ENCODE measurements around the gene CLDN7. TPM values are rescaled to one million over a fixed set of nuclear protein-coding genes. Genes with fewer than 3 reads are reported as not detected.

The CLDN7 gene
- total RNA-seq, 1 donor from 2014 or later = 10.5 TPM

DNA sequence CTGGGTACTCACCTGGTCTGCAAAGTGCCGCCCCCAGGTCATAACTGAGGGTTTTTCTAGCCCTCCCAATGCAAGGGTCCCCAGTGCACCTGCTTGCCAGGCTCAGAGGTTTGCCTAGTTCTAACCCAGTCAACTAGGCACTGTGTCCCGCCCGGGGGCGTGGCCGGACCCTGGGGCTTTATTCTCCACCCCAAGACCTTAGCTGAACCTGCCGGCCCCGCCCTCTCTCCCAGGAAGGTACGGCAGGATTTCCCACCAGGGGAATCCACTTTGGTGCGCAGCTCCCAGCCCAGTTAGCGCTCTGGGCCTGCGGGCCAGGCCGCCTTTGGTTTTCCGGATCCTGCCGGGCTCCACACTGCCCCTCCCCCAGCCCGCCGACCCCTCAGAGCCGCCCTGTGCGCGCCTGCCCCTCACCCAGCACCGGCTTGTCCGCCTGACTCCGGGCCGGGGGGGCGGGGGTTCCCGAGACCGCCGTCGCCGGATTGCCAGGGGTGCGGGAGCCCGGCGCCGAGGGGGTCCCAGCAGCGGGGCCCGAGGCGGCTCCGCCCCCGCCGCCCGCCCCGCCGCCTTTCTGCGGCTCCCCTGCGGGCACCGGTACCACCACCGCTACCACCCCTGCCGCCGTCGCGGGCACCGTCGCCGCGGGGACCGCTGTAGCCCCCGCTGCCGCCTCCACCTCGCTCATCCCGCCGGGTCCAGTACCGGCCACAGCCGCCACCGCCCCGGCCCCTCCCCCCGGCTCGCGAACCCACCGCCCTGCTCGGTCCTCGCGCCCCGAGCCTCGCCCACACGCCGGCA, 31.7 kb upstream of the CLDN7 start:
- H3K27ac Mint-ChIP-seq (ENCODE audit: unreplicated experiment) = no peak overlapping the region

DNA sequence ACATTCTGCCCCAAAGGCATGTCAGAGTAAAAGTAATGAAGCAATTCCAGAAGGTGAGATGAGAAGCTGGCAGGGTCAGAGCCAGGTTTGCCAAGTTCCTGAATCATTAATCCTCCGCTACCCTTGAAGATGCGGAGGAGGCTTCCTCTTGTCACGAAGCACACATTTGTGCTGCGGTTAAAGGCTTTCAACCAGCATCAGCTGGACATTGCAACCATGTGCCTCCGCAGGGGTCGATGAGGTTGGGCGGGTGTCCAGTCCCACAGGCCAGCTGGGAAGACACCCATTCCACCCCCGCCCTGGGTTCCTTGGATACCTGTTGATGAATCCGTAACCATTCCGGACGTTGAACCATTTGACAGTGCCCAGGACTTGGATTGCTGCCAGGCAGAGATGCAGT, 30.9 kb upstream of the CLDN7 start:
- Histone ChIP-seq H3K9ac (ENCODE audit: low read length) (no peak overlapping the region), H4K20me1 (ENCODE audit: insufficient read depth, low read length) (no peaks in the 10 kb centered on the region), H3K4me2 (ENCODE audit: low read length) (no peak overlapping the region), H3K36me3 (ENCODE audit: insufficient read depth, low read length) (no peaks in the 10 kb centered on the region), H3K4me3 (ENCODE audit: insufficient read depth, low read depth, low read length) (no peak overlapping the region), H3K4me1 (ENCODE audit: insufficient read depth, low read length) (peaks cover 8% of the 10 kb centered on the region), H2AFZ (ENCODE audit: low read depth, low read length) (no peak overlapping the region), H3K27me3 (ENCODE audit: insufficient read depth, low read length) (peaks cover 42% of the 10 kb centered on the region), H3K27ac (ENCODE audit: low read depth, low read length) (no peak overlapping the region), H3K79me2 (ENCODE audit: insufficient read depth, low read length) (no peaks in the 10 kb centered on the region), H3K9me3 (ENCODE audit: insufficient read depth, low read depth, low read length) (no peaks in the 10 kb centered on the region)
- peaks cover 2% of the 10 kb centered on the region for H3K4me1 Mint-ChIP-seq (ENCODE audit: low read depth, unreplicated experiment)
- peaks cover 2% of the 10 kb centered on the region for H3K36me3 Mint-ChIP-seq (ENCODE audit: low read depth, unreplicated experiment)
- peaks cover 56% of the 10 kb centered on the region for H3K27me3 Mint-ChIP-seq (ENCODE audit: low read depth, unreplicated experiment)
- no peaks in the 10 kb centered on the region for H3K9me3 Mint-ChIP-seq (ENCODE audit: unreplicated experiment)
- DNase-seq (ENCODE audit: low read depth) (no peak), FAIRE-seq (no peak)
- TF ChIP-seq EZH2 (IDR thresholded peaks at IDR 0.05; ENCODE audit: insufficient read depth, low read length) = no peak
- TF ChIP-seq, protein P1, sequence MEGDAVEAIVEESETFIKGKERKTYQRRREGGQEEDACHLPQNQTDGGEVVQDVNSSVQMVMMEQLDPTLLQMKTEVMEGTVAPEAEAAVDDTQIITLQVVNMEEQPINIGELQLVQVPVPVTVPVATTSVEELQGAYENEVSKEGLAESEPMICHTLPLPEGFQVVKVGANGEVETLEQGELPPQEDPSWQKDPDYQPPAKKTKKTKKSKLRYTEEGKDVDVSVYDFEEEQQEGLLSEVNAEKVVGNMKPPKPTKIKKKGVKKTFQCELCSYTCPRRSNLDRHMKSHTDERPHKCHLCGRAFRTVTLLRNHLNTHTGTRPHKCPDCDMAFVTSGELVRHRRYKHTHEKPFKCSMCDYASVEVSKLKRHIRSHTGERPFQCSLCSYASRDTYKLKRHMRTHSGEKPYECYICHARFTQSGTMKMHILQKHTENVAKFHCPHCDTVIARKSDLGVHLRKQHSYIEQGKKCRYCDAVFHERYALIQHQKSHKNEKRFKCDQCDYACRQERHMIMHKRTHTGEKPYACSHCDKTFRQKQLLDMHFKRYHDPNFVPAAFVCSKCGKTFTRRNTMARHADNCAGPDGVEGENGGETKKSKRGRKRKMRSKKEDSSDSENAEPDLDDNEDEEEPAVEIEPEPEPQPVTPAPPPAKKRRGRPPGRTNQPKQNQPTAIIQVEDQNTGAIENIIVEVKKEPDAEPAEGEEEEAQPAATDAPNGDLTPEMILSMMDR (IDR thresholded peaks at IDR 0.05; ENCODE audit: insufficient read depth, low read depth, low read length) = no peak
- no peak overlapping the region for H3K27ac Mint-ChIP-seq (ENCODE audit: unreplicated experiment)
- peak overlapping the region; percentile 64 for H3K4me3 Mint-ChIP-seq (ENCODE audit: unreplicated experiment)

More for the DNA sequence above, 31.7 kb upstream of the CLDN7 start:
- Mint-ChIP-seq H3K9me3 (ENCODE audit: unreplicated experiment) (no peaks in the 10 kb centered on the region), H3K36me3 (ENCODE audit: low read depth, unreplicated experiment) (no peaks in the 10 kb centered on the region), H3K4me1 (ENCODE audit: low read depth, unreplicated experiment) (peaks cover 2% of the 10 kb centered on the region), H3K27me3 (ENCODE audit: low read depth, unreplicated experiment) (peaks cover 53% of the 10 kb centered on the region), H3K4me3 (ENCODE audit: unreplicated experiment) (no peak overlapping the region)
- DNase-seq (ENCODE audit: low read depth) (no peak), FAIRE-seq (no peak)
- Histone ChIP-seq H3K9me3 (ENCODE audit: insufficient read depth, low read depth, low read length) (no peaks in the 10 kb centered on the region), H4K20me1 (ENCODE audit: insufficient read depth, low read length) (no peaks in the 10 kb centered on the region), H3K4me2 (ENCODE audit: low read length) (peak overlapping the region; percentile 58), H3K4me3 (ENCODE audit: insufficient read depth, low read depth, low read length) (no peak overlapping the region), H3K9ac (ENCODE audit: low read length) (no peak overlapping the region), H3K79me2 (ENCODE audit: insufficient read depth, low read length) (no peaks in the 10 kb centered on the region), H3K4me1 (ENCODE audit: insufficient read depth, low read length) (peaks cover 8% of the 10 kb centered on the region), H2AFZ (ENCODE audit: low read depth, low read length) (no peak overlapping the region), H3K27ac (ENCODE audit: low read depth, low read length) (no peak overlapping the region), H3K36me3 (ENCODE audit: insufficient read depth, low read length) (no peaks in the 10 kb centered on the region), H3K27me3 (ENCODE audit: insufficient read depth, low read length) (peaks cover 39% of the 10 kb centered on the region)
- TF ChIP-seq, protein P1 (IDR thresholded peaks at IDR 0.05; ENCODE audit: insufficient read depth, low read depth, low read length) = no peak
- TF ChIP-seq EZH2 (IDR thresholded peaks at IDR 0.05; ENCODE audit: insufficient read depth, low read length) = peak; percentile 93

GRCh38 chr17:7292729-7293128, 30.5 kb upstream of the CLDN7 start:
- peak overlapping the region; percentile 64 for H3K4me3 Mint-ChIP-seq (ENCODE audit: unreplicated experiment)
- TF ChIP-seq EZH2 (IDR thresholded peaks at IDR 0.05; ENCODE audit: insufficient read depth, low read length) = no peak
- TF ChIP-seq, protein P1 (IDR thresholded peaks at IDR 0.05; ENCODE audit: insufficient read depth, low read depth, low read length) = no peak
- H3K4me1 ChIP-seq (ENCODE audit: insufficient read depth, low read length) = peaks cover 8% of the 10 kb centered on the region
- H3K36me3 Mint-ChIP-seq (ENCODE audit: low read depth, unreplicated experiment) = peaks cover 2% of the 10 kb centered on the region
- no peak overlapping the region for H3K27ac Mint-ChIP-seq (ENCODE audit: unreplicated experiment)
- no peak overlapping the region for H3K9ac ChIP-seq (ENCODE audit: low read length)
- H3K27me3 Mint-ChIP-seq (ENCODE audit: low read depth, unreplicated experiment) = peaks cover 58% of the 10 kb centered on the region
- H3K9me3 ChIP-seq (ENCODE audit: insufficient read depth, low read depth, low read length) = no peaks in the 10 kb centered on the region
- no peak overlapping the region for H2AFZ ChIP-seq (ENCODE audit: low read depth, low read length)
- H3K9me3 Mint-ChIP-seq (ENCODE audit: unreplicated experiment) = no peaks in the 10 kb centered on the region
- H4K20me1 ChIP-seq (ENCODE audit: insufficient read depth, low read length) = no peaks in the 10 kb centered on the region
- no peak overlapping the region for H3K4me3 ChIP-seq (ENCODE audit: insufficient read depth, low read depth, low read length)
- no peak overlapping the region for H3K27ac ChIP-seq (ENCODE audit: low read depth, low read length)
- FAIRE-seq (no peak), DNase-seq (ENCODE audit: low read depth) (no peak)
- no peaks in the 10 kb centered on the region for H3K79me2 ChIP-seq (ENCODE audit: insufficient read depth, low read length)
- H3K36me3 ChIP-seq (ENCODE audit: insufficient read depth, low read length) = no peaks in the 10 kb centered on the region
- H3K4me2 ChIP-seq (ENCODE audit: low read length) = no peak overlapping the region
- peaks cover 2% of the 10 kb centered on the region for H3K4me1 Mint-ChIP-seq (ENCODE audit: low read depth, unreplicated experiment)
- peaks cover 45% of the 10 kb centered on the region for H3K27me3 ChIP-seq (ENCODE audit: insufficient read depth, low read length)
